Fibroblast of lung (primary cell): Measurements from ENCODE around the gene SHLD2. TPM values are rescaled to one million over a fixed set of nuclear protein-coding genes. Genes with fewer than 3 reads are reported as not detected.
"Not testable (repeated sequence)": the region's sequence is repeated elsewhere in the genome, so short reads cannot be mapped to it uniquely, and the experiment has no call there.

Source experiments
- DNase-seq, 2 donors: peaks; one replicate each; pipeline versions ENCODE4 v3.0.0 to v3.0.0-alpha.2; 2010; ENCODE audit warnings: low read depth in 2 of 2
- H2AFZ ChIP-seq: 2 replicates; pipeline ENCODE4 v1.5.1; 2012; ENCODE audit warnings: low read length, control low read depth, inconsistent platforms
- H3K27ac ChIP-seq: 2 replicates; pipeline ENCODE4 v1.5.1; 2011; ENCODE audit warnings: low read length, control low read depth; ENCODE audit not compliant: insufficient read depth
- H3K27me3 ChIP-seq: 2 replicates; pipeline ENCODE4 v1.5.1; 2011; ENCODE audit warnings: mild to moderate bottlenecking, low read length; ENCODE audit not compliant: control insufficient read depth, insufficient read depth
- H3K36me3 ChIP-seq: 2 replicates; pipeline ENCODE4 v1.5.1; 2011; ENCODE audit warnings: low read length; ENCODE audit not compliant: control insufficient read depth, insufficient read depth
- H3K4me1 ChIP-seq: 2 replicates; pipeline ENCODE4 v1.5.1; 2011; ENCODE audit warnings: low read length; ENCODE audit not compliant: control insufficient read depth, insufficient read depth; ENCODE audit errors: extremely low read depth
- H3K4me2 ChIP-seq: 2 replicates; pipeline ENCODE4 v1.5.1; 2011; ENCODE audit warnings: low read length, control low read depth; ENCODE audit not compliant: insufficient read depth; ENCODE audit errors: extremely low read depth
- H3K4me3 ChIP-seq, 4 experiments: fragments of 200-600 bp in 1 of 4; sonication (generic) in 1 of 4; replicated peaks in 1 of 4; 2 replicates each; pipeline ENCODE4 v1.5.1; 2011 to 2016; ENCODE audit warnings: low read length in 4 of 4, low read depth in 3 of 4, mild to moderate bottlenecking in 3 of 4, control low read depth in 2 of 4, inconsistent platforms in 1 of 4, mixed read lengths in 1 of 4; ENCODE audit not compliant: insufficient read depth in 1 of 4; ENCODE audit errors: control extremely low read depth in 1 of 4
- H3K79me2 ChIP-seq: 2 replicates; pipeline ENCODE4 v1.5.1; 2012; ENCODE audit warnings: mild to moderate bottlenecking, low read length, inconsistent platforms; ENCODE audit not compliant: control insufficient read depth, insufficient read depth
- H3K9ac ChIP-seq: 2 replicates; pipeline ENCODE4 v1.5.1; 2011; ENCODE audit warnings: mild to moderate bottlenecking, low read length, control low read depth; ENCODE audit not compliant: insufficient read depth
- H3K9me3 ChIP-seq: 2 replicates; pipeline ENCODE4 v1.5.1; 2012; ENCODE audit warnings: low read depth, low read length; ENCODE audit not compliant: control insufficient read depth, insufficient read depth
- H4K20me1 ChIP-seq: 2 replicates; pipeline ENCODE4 v1.5.1; 2011; ENCODE audit warnings: low read length; ENCODE audit not compliant: control insufficient read depth, insufficient read depth; ENCODE audit errors: extremely low read depth
- polyA plus RNA-seq, 2 donors: library from polyadenylated mRNA; depleted of rRNA in 1 of 2; stranded (reverse) in 1 of 2; unstranded in 1 of 2; fragments of >200 nt; gene quantifications; 2 replicates each; pipeline ENCODE4 v1.2.1, GENCODE V29; 2011 to 2012; ENCODE audit warnings: missing spikeins in 1 of 2
- total RNA-seq: library from RNA; depleted of rRNA; stranded (reverse); fragments of >200 nt; gene quantifications from 2 replicates; pipeline ENCODE4 v1.2.1, GENCODE V29; 2014

The SHLD2 gene
- total and polyA plus RNA-seq, 2 donors (not counting 1 experiment from before 2014, with no cell fraction given): 21.6 to 26.3 TPM

DNA sequence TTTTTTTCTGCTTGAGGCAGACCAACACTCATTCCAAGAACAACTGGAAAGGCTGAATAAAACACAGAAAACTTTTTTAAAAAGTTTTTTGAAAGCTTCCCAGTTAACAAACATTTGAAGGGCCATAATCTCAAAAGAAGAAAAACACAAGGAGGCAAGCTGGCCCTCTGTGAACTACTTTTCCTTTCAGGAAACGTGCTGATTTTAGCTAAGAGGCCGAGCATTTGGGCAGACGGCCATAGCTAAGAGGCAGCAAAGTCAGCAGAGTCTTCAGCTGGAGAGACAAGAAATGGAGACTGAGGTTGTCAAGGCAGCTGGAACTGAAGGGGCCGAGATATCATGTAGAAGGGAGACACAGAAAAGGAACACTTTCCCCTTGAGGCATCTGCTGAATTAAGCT, 111.9 kb downstream of the SHLD2 start:
- H3K9ac ChIP-seq, H3K4me1 ChIP-seq, DNase-seq, H3K27ac ChIP-seq, H4K20me1 ChIP-seq, H3K36me3 ChIP-seq, H3K4me3 ChIP-seq, H2AFZ ChIP-seq, H3K4me2 ChIP-seq, H3K27me3 ChIP-seq, H3K9me3 ChIP-seq, H3K79me2 ChIP-seq: not testable (repeated sequence)

- not testable (repeated sequence) for H3K27me3 ChIP-seq, H3K9me3 ChIP-seq, H3K4me3 ChIP-seq, H3K36me3 ChIP-seq, H3K9ac ChIP-seq, H3K27ac ChIP-seq, H2AFZ ChIP-seq, H4K20me1 ChIP-seq, H3K79me2 ChIP-seq, H3K4me2 ChIP-seq, DNase-seq, H3K4me1 ChIP-seq
Measured at GRCh38 chr10:87210309-87210708, 115.3 kb downstream of the SHLD2 start.

- not testable (repeated sequence) for H3K9ac ChIP-seq, H3K36me3 ChIP-seq, H3K9me3 ChIP-seq, H2AFZ ChIP-seq, H3K4me1 ChIP-seq, H3K27ac ChIP-seq, H3K4me3 ChIP-seq, H4K20me1 ChIP-seq, H3K4me2 ChIP-seq, H3K79me2 ChIP-seq, H3K27me3 ChIP-seq
- DNase-seq: peak in 1 of 2 donors; percentile 43
Measured at GRCh38 chr10:87211848-87212247, 116.8 kb downstream of the SHLD2 start.

DNA sequence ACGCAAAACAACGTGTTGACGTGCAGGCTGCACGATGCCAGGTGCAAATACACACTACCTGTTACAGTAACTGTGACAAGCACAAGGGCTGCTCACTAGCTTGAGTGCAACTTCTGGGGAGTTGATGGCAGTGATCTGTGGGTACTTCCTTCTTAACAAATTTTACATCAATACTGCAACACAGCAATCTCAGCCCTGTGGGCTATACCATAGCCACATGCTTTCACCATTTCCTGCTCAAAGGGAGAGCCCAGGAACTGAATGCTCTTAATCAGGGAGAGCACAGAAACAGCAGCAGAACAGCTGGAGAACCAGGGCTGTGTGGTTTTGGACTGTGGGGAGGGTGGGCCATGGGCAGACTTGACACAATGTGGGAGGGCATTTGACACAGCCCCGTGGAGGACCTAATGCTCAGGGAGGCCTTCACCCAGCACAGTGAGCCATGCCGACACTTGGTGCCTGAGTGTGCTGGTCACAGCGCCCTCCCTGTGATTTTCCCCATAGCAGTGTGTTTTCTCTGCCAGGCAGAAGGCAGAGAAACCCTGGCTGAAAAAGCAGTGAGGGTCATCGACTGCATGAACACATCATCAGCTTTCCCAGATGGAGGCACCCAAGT, 118.3 kb downstream of the SHLD2 start:
- not testable (repeated sequence) for H3K36me3 ChIP-seq, H3K4me2 ChIP-seq, H3K9ac ChIP-seq

DNA sequence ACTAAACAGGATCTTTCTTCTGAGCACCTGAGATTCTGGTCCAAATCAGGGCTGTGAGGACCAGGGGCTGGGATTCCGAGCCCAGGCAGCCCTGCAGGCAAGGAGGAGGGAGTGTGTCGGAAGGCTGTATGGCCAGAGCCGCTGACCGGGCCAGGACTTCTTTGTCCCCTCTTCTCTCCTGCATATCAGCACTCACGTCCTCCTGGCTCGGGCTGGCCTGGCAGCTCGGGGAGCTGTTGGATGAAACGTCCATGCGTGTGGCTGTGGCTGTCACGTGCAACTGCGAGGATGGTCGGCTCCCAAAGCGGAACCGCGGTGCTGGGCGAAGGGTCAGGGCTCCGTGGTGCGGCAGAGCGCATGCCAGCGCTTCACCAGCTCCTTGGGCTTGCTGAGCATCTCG, 118.8 kb downstream of the SHLD2 start:
- H3K27me3 ChIP-seq, H3K36me3 ChIP-seq, H3K4me2 ChIP-seq: not testable (repeated sequence)

More for the DNA sequence above, 118.3 kb downstream of the SHLD2 start:
- H3K27ac ChIP-seq, H2AFZ ChIP-seq, DNase-seq, H3K9me3 ChIP-seq, H3K27me3 ChIP-seq, H4K20me1 ChIP-seq, H3K4me3 ChIP-seq, H3K79me2 ChIP-seq, H3K4me1 ChIP-seq: not testable (repeated sequence)

GRCh38 chr10:87216120-87216519, 121.1 kb downstream of the SHLD2 start:
- H3K27me3 ChIP-seq, H3K79me2 ChIP-seq, H3K4me3 ChIP-seq, DNase-seq, H3K4me2 ChIP-seq, H4K20me1 ChIP-seq, H3K36me3 ChIP-seq, H2AFZ ChIP-seq, H3K4me1 ChIP-seq, H3K9ac ChIP-seq, H3K9me3 ChIP-seq, H3K27ac ChIP-seq: not testable (repeated sequence)

More for the DNA sequence above, 118.8 kb downstream of the SHLD2 start:
- H3K27ac ChIP-seq, H3K79me2 ChIP-seq, H2AFZ ChIP-seq, H3K4me3 ChIP-seq, H3K9ac ChIP-seq, H4K20me1 ChIP-seq, H3K9me3 ChIP-seq, DNase-seq, H3K4me1 ChIP-seq: not testable (repeated sequence)

- H3K9ac ChIP-seq, H3K4me1 ChIP-seq, H3K27me3 ChIP-seq, H3K4me2 ChIP-seq, DNase-seq, H2AFZ ChIP-seq, H3K36me3 ChIP-seq, H3K79me2 ChIP-seq, H4K20me1 ChIP-seq, H3K27ac ChIP-seq, H3K4me3 ChIP-seq, H3K9me3 ChIP-seq: not testable (repeated sequence)
Measured at GRCh38 chr10:87219370-87219769, 124.4 kb downstream of the SHLD2 start.
